HEK293 (cell line): ENCODE results near the gene ABHD8.

ENCODE experiments used
- KLF8 ChIP-seq: fragments of 450-650 bp; formaldehyde crosslinking; IDR thresholded peaks from 2 replicates; pipeline ENCODE4 v1.5.1; 2016; ENCODE audit warnings: missing biosample characterization, missing genetic modification characterization
- SP3 ChIP-seq: fragments of 450-650 bp; formaldehyde crosslinking; IDR thresholded peaks from 2 replicates; pipeline ENCODE4 v1.5.1; 2016; ENCODE audit warnings: missing biosample characterization, missing genetic modification characterization
- ZBTB20 ChIP-seq: fragments of 450-650 bp; formaldehyde crosslinking; IDR thresholded peaks from 2 replicates; pipeline ENCODE4 v1.5.1; 2016; ENCODE audit warnings: missing biosample characterization, missing genetic modification characterization
- ZFP3 ChIP-seq: fragments of 450-650 bp; formaldehyde crosslinking; IDR thresholded peaks from 2 replicates; pipeline ENCODE4 v1.5.1; 2016; ENCODE audit warnings: low read depth, missing biosample characterization, missing genetic modification characterization
- ZFP69B ChIP-seq: fragments of 450-650 bp; formaldehyde crosslinking; IDR thresholded peaks from 2 replicates; pipeline ENCODE4 v1.5.1; 2016; ENCODE audit warnings: missing biosample characterization, missing genetic modification characterization
- ZNF133 ChIP-seq: fragments of 450-650 bp; formaldehyde crosslinking; IDR thresholded peaks from 2 replicates; pipeline ENCODE4 v1.5.1; 2016; ENCODE audit warnings: missing biosample characterization, missing genetic modification characterization
- ZNF274 ChIP-seq, 2 experiments: fragments of 200-500 bp in 1 of 2; fragments of 450-650 bp in 1 of 2; sonication (Bioruptor generic) in 1 of 2; formaldehyde crosslinking in 1 of 2; IDR thresholded peaks; 2 replicates each; pipeline versions ENCODE4 v1.5.1 to v1.6.1; 2014 to 2016; ENCODE audit warnings: borderline replicate concordance in 1 of 2, inconsistent platforms in 1 of 2, low read length in 1 of 2, missing biosample characterization in 1 of 2, missing genetic modification characterization in 1 of 2
- ZNF335 ChIP-seq: fragments of 450-650 bp; formaldehyde crosslinking; conservative IDR thresholded peaks from 2 replicates; pipeline ENCODE4 v1.5.1; 2016; ENCODE audit warnings: missing biosample characterization, missing genetic modification characterization
- ZNF561 ChIP-seq: fragments of 450-650 bp; IDR thresholded peaks from 2 replicates; pipeline ENCODE4 v1.5.1; 2018; ENCODE audit warnings: missing biosample characterization, missing genetic modification characterization, borderline replicate concordance
- ZNF585B ChIP-seq: fragments of 450-650 bp; formaldehyde crosslinking; IDR thresholded peaks from 2 replicates; pipeline ENCODE4 v1.5.1; 2016; ENCODE audit warnings: missing biosample characterization, missing genetic modification characterization
- ZNF658 ChIP-seq: fragments of 450-650 bp; formaldehyde crosslinking; IDR thresholded peaks from 2 replicates; pipeline ENCODE4; 2016; ENCODE audit warnings: missing biosample characterization, missing genetic modification characterization
- ZNF707 ChIP-seq: fragments of 450-650 bp; formaldehyde crosslinking; IDR thresholded peaks from 2 replicates; pipeline ENCODE4 v1.5.1; 2016; ENCODE audit warnings: missing biosample characterization, missing genetic modification characterization
- ZXDB ChIP-seq: fragments of 450-650 bp; formaldehyde crosslinking; IDR thresholded peaks from 2 replicates; pipeline ENCODE4 v1.5.1; 2016; ENCODE audit warnings: missing biosample characterization, missing genetic modification characterization
- TF ChIP-seq, protein P1 (sequence below): fragments of 450-650 bp; IDR thresholded peaks from 2 replicates; pipeline ENCODE4 v1.5.1; 2018; ENCODE audit warnings: missing biosample characterization, mild to moderate bottlenecking, missing genetic modification characterization
- TF ChIP-seq, protein P2 (sequence below): fragments of 450-650 bp; formaldehyde crosslinking; IDR thresholded peaks from 2 replicates; pipeline ENCODE4 v1.5.1; 2016; ENCODE audit warnings: missing biosample characterization, missing genetic modification characterization
- TF ChIP-seq, protein P3 (sequence below): fragments of 450-650 bp; formaldehyde crosslinking; IDR thresholded peaks from 2 replicates; pipeline ENCODE4 v1.5.1; 2017; ENCODE audit warnings: missing biosample characterization, missing genetic modification characterization
- TF ChIP-seq, protein P4 (sequence below): fragments of 450-650 bp; formaldehyde crosslinking; IDR thresholded peaks from 2 replicates; pipeline ENCODE4 v1.5.1; 2016; ENCODE audit warnings: missing biosample characterization, missing genetic modification characterization
- TF ChIP-seq, protein P5 (sequence below): fragments of 450-650 bp; formaldehyde crosslinking; IDR thresholded peaks from 2 replicates; pipeline ENCODE4 v1.5.1; 2016; ENCODE audit warnings: missing biosample characterization, missing genetic modification characterization
- TF ChIP-seq, protein P6 (sequence below): fragments of 450-650 bp; formaldehyde crosslinking; IDR thresholded peaks from 2 replicates; pipeline ENCODE4 v1.5.1; 2016; ENCODE audit warnings: missing biosample characterization, missing genetic modification characterization
- TF ChIP-seq, protein P7 (sequence below): IDR thresholded peaks from 2 replicates; pipeline ENCODE4 v1.6.1; 2011; ENCODE audit warnings: mild to moderate bottlenecking, low read depth, low read length, borderline replicate concordance
- TF ChIP-seq, protein P8 (sequence below): fragments of 450-650 bp; IDR thresholded peaks from 2 replicates; pipeline ENCODE4 v1.5.1; 2018; ENCODE audit warnings: missing biosample characterization, missing genetic modification characterization
- TF ChIP-seq, protein P9 (sequence below): fragments of 450-650 bp; formaldehyde crosslinking; IDR thresholded peaks from 2 replicates; pipeline ENCODE4 v1.5.0; 2017; ENCODE audit warnings: missing biosample characterization, missing genetic modification characterization, borderline replicate concordance

Gene ABHD8

DNA sequence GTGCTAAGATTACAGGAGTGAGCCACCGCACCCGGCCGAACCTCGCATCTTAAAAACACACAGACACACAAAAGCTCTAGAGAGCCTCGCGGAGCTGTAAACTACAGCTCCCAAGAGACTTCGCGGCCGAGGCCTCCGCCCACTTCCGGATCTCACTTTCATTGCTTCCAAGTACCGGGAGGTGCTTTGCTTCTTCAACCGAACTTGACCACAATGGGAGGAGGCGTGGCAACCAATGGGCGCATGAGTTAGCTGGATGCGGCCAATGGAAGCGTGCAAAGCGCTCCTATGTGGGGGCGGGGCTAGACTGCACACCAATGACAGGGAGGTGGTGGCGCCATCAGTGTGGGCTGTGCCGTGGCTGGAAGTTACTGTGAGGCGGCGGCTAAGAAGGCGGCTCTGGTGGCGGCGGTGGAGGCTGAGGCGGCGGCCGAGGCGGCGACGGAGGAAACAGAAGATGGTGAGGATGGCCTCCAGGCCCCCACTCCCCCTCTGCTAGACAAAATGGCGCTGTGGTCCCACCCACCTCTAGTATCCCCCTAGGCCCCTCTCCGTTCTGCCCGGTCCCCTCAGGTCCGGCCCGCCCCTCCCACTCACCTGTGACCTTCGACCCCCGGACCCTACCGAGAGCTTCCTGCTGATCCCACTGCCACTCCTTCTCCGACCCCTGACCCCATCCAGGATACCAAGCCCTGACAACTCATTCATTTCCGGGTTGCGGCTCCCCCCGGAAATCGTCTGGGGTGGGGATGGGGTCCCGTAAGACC lies 6.2 kb upstream of the ABHD8 start, which contains the start of gene DDA1 (continued):
- TF ChIP-seq ZNF274 (IDR thresholded peaks at IDR 0.05; ENCODE audit: low read length) (no peak), ZNF274 (tag by site-specific recombination; IDR thresholded peaks at IDR 0.05; ENCODE audit: borderline replicate concordance) (no peak), ZNF707 (tag by site-specific recombination) (no peak), ZFP3 (tag by site-specific recombination) (no peak), ZBTB20 (tag by site-specific recombination) (no peak; the same call in 1 of the 2 replicates), ZXDB (tag by site-specific recombination) (no peak; the same call in 1 of the 2 replicates), ZNF585B (tag by site-specific recombination) (no peak), ZNF335 (tag by site-specific recombination) (peak; percentile 88), KLF8 (peak; percentile 93), ZNF133 (tag by site-specific recombination) (no peak), ZNF561 (tag by site-specific recombination) (no peak), ZNF658 (tag by site-specific recombination) (no peak), ZFP69B (tag by site-specific recombination) (0 out of 2 replicates have a peak, but pooled peaks have one; percentile 14), SP3 (tag by site-specific recombination) (peak; percentile 100)
- TF ChIP-seq, protein P1, sequence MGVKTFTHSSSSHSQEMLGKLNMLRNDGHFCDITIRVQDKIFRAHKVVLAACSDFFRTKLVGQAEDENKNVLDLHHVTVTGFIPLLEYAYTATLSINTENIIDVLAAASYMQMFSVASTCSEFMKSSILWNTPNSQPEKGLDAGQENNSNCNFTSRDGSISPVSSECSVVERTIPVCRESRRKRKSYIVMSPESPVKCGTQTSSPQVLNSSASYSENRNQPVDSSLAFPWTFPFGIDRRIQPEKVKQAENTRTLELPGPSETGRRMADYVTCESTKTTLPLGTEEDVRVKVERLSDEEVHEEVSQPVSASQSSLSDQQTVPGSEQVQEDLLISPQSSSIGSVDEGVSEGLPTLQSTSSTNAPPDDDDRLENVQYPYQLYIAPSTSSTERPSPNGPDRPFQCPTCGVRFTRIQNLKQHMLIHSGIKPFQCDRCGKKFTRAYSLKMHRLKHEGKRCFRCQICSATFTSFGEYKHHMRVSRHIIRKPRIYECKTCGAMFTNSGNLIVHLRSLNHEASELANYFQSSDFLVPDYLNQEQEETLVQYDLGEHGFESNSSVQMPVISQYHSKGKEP (tag by site-specific recombination): no peak
- TF ChIP-seq, protein P2, sequence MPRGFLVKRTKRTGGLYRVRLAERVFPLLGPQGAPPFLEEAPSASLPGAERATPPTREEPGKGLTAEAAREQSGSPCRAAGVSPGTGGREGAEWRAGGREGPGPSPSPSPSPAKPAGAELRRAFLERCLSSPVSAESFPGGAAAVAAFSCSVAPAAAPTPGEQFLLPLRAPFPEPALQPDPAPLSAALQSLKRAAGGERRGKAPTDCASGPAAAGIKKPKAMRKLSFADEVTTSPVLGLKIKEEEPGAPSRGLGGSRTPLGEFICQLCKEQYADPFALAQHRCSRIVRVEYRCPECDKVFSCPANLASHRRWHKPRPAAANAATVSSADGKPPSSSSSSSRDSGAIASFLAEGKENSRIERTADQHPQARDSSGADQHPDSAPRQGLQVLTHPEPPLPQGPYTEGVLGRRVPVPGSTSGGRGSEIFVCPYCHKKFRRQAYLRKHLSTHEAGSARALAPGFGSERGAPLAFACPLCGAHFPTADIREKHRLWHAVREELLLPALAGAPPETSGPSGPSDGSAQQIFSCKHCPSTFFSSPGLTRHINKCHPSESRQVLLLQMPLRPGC (tag by site-specific recombination): no peak; the same call in 1 of the 2 replicates
- TF ChIP-seq, protein P3, sequence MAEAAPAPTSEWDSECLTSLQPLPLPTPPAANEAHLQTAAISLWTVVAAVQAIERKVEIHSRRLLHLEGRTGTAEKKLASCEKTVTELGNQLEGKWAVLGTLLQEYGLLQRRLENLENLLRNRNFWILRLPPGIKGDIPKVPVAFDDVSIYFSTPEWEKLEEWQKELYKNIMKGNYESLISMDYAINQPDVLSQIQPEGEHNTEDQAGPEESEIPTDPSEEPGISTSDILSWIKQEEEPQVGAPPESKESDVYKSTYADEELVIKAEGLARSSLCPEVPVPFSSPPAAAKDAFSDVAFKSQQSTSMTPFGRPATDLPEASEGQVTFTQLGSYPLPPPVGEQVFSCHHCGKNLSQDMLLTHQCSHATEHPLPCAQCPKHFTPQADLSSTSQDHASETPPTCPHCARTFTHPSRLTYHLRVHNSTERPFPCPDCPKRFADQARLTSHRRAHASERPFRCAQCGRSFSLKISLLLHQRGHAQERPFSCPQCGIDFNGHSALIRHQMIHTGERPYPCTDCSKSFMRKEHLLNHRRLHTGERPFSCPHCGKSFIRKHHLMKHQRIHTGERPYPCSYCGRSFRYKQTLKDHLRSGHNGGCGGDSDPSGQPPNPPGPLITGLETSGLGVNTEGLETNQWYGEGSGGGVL (tag by site-specific recombination): no peak
- TF ChIP-seq, protein P4, sequence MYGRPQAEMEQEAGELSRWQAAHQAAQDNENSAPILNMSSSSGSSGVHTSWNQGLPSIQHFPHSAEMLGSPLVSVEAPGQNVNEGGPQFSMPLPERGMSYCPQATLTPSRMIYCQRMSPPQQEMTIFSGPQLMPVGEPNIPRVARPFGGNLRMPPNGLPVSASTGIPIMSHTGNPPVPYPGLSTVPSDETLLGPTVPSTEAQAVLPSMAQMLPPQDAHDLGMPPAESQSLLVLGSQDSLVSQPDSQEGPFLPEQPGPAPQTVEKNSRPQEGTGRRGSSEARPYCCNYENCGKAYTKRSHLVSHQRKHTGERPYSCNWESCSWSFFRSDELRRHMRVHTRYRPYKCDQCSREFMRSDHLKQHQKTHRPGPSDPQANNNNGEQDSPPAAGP (tag by site-specific recombination): peak; percentile 79; the same call in 1 of the 2 replicates
- TF ChIP-seq, protein P5, sequence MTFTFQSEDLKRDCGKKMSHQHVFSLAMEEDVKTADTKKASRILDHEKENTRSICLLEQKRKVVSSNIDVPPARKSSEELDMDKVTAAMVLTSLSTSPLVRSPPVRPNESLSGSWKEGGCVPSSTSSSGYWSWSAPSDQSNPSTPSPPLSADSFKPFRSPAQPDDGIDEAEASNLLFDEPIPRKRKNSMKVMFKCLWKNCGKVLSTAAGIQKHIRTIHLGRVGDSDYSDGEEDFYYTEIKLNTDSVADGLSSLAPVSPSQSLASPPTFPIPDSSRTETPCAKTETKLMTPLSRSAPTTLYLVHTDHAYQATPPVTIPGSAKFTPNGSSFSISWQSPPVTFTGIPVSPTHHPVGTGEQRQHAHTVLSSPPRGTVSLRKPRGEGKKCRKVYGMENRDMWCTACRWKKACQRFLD (tag by site-specific recombination): no peak
- TF ChIP-seq, protein P6, sequence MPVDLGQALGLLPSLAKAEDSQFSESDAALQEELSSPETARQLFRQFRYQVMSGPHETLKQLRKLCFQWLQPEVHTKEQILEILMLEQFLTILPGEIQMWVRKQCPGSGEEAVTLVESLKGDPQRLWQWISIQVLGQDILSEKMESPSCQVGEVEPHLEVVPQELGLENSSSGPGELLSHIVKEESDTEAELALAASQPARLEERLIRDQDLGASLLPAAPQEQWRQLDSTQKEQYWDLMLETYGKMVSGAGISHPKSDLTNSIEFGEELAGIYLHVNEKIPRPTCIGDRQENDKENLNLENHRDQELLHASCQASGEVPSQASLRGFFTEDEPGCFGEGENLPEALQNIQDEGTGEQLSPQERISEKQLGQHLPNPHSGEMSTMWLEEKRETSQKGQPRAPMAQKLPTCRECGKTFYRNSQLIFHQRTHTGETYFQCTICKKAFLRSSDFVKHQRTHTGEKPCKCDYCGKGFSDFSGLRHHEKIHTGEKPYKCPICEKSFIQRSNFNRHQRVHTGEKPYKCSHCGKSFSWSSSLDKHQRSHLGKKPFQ (tag by site-specific recombination): peak; percentile 17; the same call in 1 of the 2 replicates
- TF ChIP-seq, protein P7, sequence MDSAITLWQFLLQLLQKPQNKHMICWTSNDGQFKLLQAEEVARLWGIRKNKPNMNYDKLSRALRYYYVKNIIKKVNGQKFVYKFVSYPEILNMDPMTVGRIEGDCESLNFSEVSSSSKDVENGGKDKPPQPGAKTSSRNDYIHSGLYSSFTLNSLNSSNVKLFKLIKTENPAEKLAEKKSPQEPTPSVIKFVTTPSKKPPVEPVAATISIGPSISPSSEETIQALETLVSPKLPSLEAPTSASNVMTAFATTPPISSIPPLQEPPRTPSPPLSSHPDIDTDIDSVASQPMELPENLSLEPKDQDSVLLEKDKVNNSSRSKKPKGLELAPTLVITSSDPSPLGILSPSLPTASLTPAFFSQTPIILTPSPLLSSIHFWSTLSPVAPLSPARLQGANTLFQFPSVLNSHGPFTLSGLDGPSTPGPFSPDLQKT: peak; percentile 69; the same call in 1 of the 2 replicates
- TF ChIP-seq, protein P8, sequence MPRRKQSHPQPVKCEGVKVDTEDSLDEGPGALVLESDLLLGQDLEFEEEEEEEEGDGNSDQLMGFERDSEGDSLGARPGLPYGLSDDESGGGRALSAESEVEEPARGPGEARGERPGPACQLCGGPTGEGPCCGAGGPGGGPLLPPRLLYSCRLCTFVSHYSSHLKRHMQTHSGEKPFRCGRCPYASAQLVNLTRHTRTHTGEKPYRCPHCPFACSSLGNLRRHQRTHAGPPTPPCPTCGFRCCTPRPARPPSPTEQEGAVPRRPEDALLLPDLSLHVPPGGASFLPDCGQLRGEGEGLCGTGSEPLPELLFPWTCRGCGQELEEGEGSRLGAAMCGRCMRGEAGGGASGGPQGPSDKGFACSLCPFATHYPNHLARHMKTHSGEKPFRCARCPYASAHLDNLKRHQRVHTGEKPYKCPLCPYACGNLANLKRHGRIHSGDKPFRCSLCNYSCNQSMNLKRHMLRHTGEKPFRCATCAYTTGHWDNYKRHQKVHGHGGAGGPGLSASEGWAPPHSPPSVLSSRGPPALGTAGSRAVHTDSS (tag by site-specific recombination): no peak
- TF ChIP-seq, protein P9, sequence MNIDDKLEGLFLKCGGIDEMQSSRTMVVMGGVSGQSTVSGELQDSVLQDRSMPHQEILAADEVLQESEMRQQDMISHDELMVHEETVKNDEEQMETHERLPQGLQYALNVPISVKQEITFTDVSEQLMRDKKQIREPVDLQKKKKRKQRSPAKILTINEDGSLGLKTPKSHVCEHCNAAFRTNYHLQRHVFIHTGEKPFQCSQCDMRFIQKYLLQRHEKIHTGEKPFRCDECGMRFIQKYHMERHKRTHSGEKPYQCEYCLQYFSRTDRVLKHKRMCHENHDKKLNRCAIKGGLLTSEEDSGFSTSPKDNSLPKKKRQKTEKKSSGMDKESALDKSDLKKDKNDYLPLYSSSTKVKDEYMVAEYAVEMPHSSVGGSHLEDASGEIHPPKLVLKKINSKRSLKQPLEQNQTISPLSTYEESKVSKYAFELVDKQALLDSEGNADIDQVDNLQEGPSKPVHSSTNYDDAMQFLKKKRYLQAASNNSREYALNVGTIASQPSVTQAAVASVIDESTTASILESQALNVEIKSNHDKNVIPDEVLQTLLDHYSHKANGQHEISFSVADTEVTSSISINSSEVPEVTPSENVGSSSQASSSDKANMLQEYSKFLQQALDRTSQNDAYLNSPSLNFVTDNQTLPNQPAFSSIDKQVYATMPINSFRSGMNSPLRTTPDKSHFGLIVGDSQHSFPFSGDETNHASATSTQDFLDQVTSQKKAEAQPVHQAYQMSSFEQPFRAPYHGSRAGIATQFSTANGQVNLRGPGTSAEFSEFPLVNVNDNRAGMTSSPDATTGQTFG (tag by site-specific recombination): no peak
